HUES64 (cell line): Measurements from ENCODE around the gene CTDP1. TPM values are rescaled to one million over a fixed set of nuclear protein-coding genes. Genes with fewer than 3 reads are reported as not detected.

Experiments
- H3K27ac ChIP-seq: 2 replicates; pipeline ENCODE4 v1.7.0; 2013; ENCODE audit warnings: low read depth, low read length, inconsistent platforms
- H3K27me3 ChIP-seq: 2 replicates; pipeline ENCODE4 v1.6.1; 2013; ENCODE audit warnings: mild to moderate bottlenecking, low read length; ENCODE audit not compliant: insufficient read depth
- H3K36me3 ChIP-seq: 2 replicates; pipeline ENCODE4 v1.6.1; 2013; ENCODE audit warnings: mild to moderate bottlenecking, low read length; ENCODE audit not compliant: insufficient read depth
- H3K4me1 ChIP-seq: 2 replicates; pipeline ENCODE4 v1.6.1; 2013; ENCODE audit warnings: mild to moderate bottlenecking, low read length, moderate library complexity; ENCODE audit not compliant: insufficient read depth
- H3K4me3 ChIP-seq: 2 replicates; pipeline ENCODE4 v1.5.1; 2013; ENCODE audit warnings: mild to moderate bottlenecking, low read length, moderate library complexity
- H3K9ac ChIP-seq: 2 replicates; pipeline ENCODE4 v1.6.1; 2013; ENCODE audit warnings: mild to moderate bottlenecking, low read depth, low read length
- H3K9me3 ChIP-seq: 2 replicates; pipeline ENCODE4 v1.6.1; 2013; ENCODE audit warnings: low read depth, low read length; ENCODE audit not compliant: insufficient read depth
- WGBS: fragments of 150-250, 120-280 bp; methylation state at CpG from one replicate; pipeline ENCODE4 v1.1.7; 2013; ENCODE audit warnings: missing lambda C conversion rate; 5-methylcytosine and 5-hydroxymethylcytosine counted together
- polyA plus RNA-seq, 2 experiments: library from polyadenylated mRNA; stranded (reverse); fragments of 50-300 nt; gene quantifications; one replicate each; pipeline ENCODE4 v1.2.3, GENCODE V29; 2013

CTDP1 gene
- 22.8 TPM for polyA plus RNA-seq (2013, experiment 1 of 2)
- polyA plus RNA-seq (2013, experiment 2 of 2): 22.2 TPM

- Histone ChIP-seq H3K27ac (peak within 1 kb of the TSS; percentile 98), H3K36me3 (peaks cover 7% of the 10 kb centered on the region; the same call in 1 of the 2 replicates), H3K4me1 (peaks cover 7% of the 10 kb centered on the region; the same call in 1 of the 2 replicates), H3K9ac (peak within 1 kb of the TSS; percentile 87), H3K27me3 (no peaks in the 10 kb centered on the region), H3K9me3 (no peaks in the 10 kb centered on the region), H3K4me3 (peak within 1 kb of the TSS; percentile 73)
- under 1% methylated on average over 88 of the region's 88 CpGs for WGBS
These were observed at the start of gene CTDP1 for GRCh38 chr18:79679552-79680099. CTDP1 (plus strand) TSS chr18:79679803; CDS start chr18:79679948, 145 bp downstream.

GRCh38 chr18:79630281-79631095, 49.1 kb upstream of the CTDP1 start:
- 0 out of 2 replicates have a peak, but pooled peaks cover 4% of the 10 kb centered on the region for H3K9me3 ChIP-seq

GRCh38 chr18:79631096-79631507, 48.5 kb upstream of the CTDP1 start:
- Histone ChIP-seq H3K36me3 (no peaks in the 10 kb centered on the region), H3K9me3 (0 out of 2 replicates have a peak, but pooled peaks cover 4% of the 10 kb centered on the region), H3K9ac (no peak overlapping the region), H3K4me3 (no peak overlapping the region), H3K27ac (no peak overlapping the region), H3K27me3 (no peaks in the 10 kb centered on the region), H3K4me1 (no peaks in the 10 kb centered on the region)
- WGBS: 93% methylated on average over 21 of the region's 21 CpGs

More at GRCh38 chr18:79630281-79631095, 49.1 kb upstream of the CTDP1 start:
- H3K36me3 ChIP-seq: no peaks in the 10 kb centered on the region
- no peaks in the 10 kb centered on the region for H3K27me3 ChIP-seq
- no peak overlapping the region for H3K4me3 ChIP-seq
- no peak overlapping the region for H3K9ac ChIP-seq
- no peak overlapping the region for H3K27ac ChIP-seq
- 94% methylated on average over 36 of the region's 36 CpGs for WGBS
- no peaks in the 10 kb centered on the region for H3K4me1 ChIP-seq

GRCh38 chr18:79631761-79632446, 47.7 kb upstream of the CTDP1 start:
- H3K4me1 ChIP-seq: no peaks in the 10 kb centered on the region
- no peak overlapping the region for H3K4me3 ChIP-seq
- no peak overlapping the region for H3K9ac ChIP-seq
- H3K9me3 ChIP-seq: 0 out of 2 replicates have a peak, but pooled peaks cover 4% of the 10 kb centered on the region
- 94% methylated on average over 12 of the region's 12 CpGs for WGBS
- no peaks in the 10 kb centered on the region for H3K27me3 ChIP-seq
- no peak overlapping the region for H3K27ac ChIP-seq
- H3K36me3 ChIP-seq: no peaks in the 10 kb centered on the region

- no peak overlapping the region for H3K27ac ChIP-seq
- H3K4me1 ChIP-seq: no peaks in the 10 kb centered on the region
- H3K27me3 ChIP-seq: peaks cover 2% of the 10 kb centered on the region; the same call in 1 of the 2 replicates
- 96% methylated on average over 14 of the region's 14 CpGs for WGBS
- no peaks in the 10 kb centered on the region for H3K36me3 ChIP-seq
- no peak overlapping the region for H3K4me3 ChIP-seq
- no peak overlapping the region for H3K9ac ChIP-seq
- H3K9me3 ChIP-seq: 0 out of 2 replicates have a peak, but pooled peaks cover 4% of the 10 kb centered on the region
These were observed 46.8 kb upstream of the CTDP1 start for GRCh38 chr18:79632765-79633164.

- Histone ChIP-seq H3K4me1 (no peaks in the 10 kb centered on the region), H3K36me3 (no peaks in the 10 kb centered on the region), H3K9me3 (0 out of 2 replicates have a peak, but pooled peaks cover 4% of the 10 kb centered on the region), H3K9ac (no peak overlapping the region), H3K27ac (no peak overlapping the region), H3K4me3 (no peak overlapping the region), H3K27me3 (peaks cover 2% of the 10 kb centered on the region; the same call in 1 of the 2 replicates)
- WGBS: 86% methylated on average over 5 of the region's 5 CpGs
These were observed 45.4 kb upstream of the CTDP1 start for GRCh38 chr18:79634186-79634585.

- H3K9ac ChIP-seq: no peak overlapping the region
- H3K4me3 ChIP-seq: no peak overlapping the region
- no peak overlapping the region for H3K27ac ChIP-seq
- H3K36me3 ChIP-seq: no peaks in the 10 kb centered on the region
- H3K9me3 ChIP-seq: 0 out of 2 replicates have a peak, but pooled peaks cover 4% of the 10 kb centered on the region
- WGBS: 93% methylated on average over 23 of the region's 23 CpGs
- peaks cover 2% of the 10 kb centered on the region; the same call in 1 of the 2 replicates for H3K27me3 ChIP-seq
- no peaks in the 10 kb centered on the region for H3K4me1 ChIP-seq
These were observed 44.8 kb upstream of the CTDP1 start for GRCh38 chr18:79634593-79635426.

GRCh38 chr18:79635427-79635726, 44.2 kb upstream of the CTDP1 start:
- peaks cover 2% of the 10 kb centered on the region; the same call in 1 of the 2 replicates for H3K27me3 ChIP-seq

GRCh38 chr18:79637181-79637920, 42.3 kb upstream of the CTDP1 start:
- no peak overlapping the region for H3K9ac ChIP-seq
- no peak overlapping the region for H3K27ac ChIP-seq
- H3K36me3 ChIP-seq: no peaks in the 10 kb centered on the region
- peaks cover 2% of the 10 kb centered on the region; the same call in 1 of the 2 replicates for H3K27me3 ChIP-seq
- peak overlapping the region; percentile 29; the same call in 1 of the 2 replicates for H3K4me3 ChIP-seq
- no peaks in the 10 kb centered on the region for H3K4me1 ChIP-seq
- WGBS: 94% methylated on average over 58 of the region's 58 CpGs
- H3K9me3 ChIP-seq: 0 out of 2 replicates have a peak, but pooled peaks cover 4% of the 10 kb centered on the region

More at GRCh38 chr18:79635427-79635726, 44.2 kb upstream of the CTDP1 start:
- no peak overlapping the region for H3K27ac ChIP-seq
- 96% methylated on average over 14 of the region's 15 CpGs for WGBS
- no peaks in the 10 kb centered on the region for H3K36me3 ChIP-seq
- H3K4me3 ChIP-seq: no peak overlapping the region
- no peaks in the 10 kb centered on the region for H3K4me1 ChIP-seq
- H3K9ac ChIP-seq: no peak overlapping the region
- 0 out of 2 replicates have a peak, but pooled peaks cover 4% of the 10 kb centered on the region for H3K9me3 ChIP-seq
